ENCODE results near the gene LSM4. TPM values are rescaled to one million over a fixed set of nuclear protein-coding genes. Genes with fewer than 3 reads are reported as not detected.
A peak's percentile ranks its signal among the peaks of the same experiment; 100 is the strongest.

Gene LSM4
- total RNA-seq, 1 donor from 2014 or later, result 73.0 TPM

- no peaks in the 10 kb centered on the region for H3K36me3 Mint-ChIP-seq (ENCODE audit: low read depth)
- DNase-seq (ENCODE audit: low spot score), result no peak
- H3K9me3 Mint-ChIP-seq (ENCODE audit: low read depth), result no peaks in the 10 kb centered on the region
- TF ChIP-seq CTCF (IDR thresholded peaks at IDR 0.05), result no peak
- H3K27ac Mint-ChIP-seq (ENCODE audit: unreplicated experiment), result no peak overlapping the region
- H3K27me3 Mint-ChIP-seq (ENCODE audit: low read depth), result no peaks in the 10 kb centered on the region
- peaks cover 35% of the 10 kb centered on the region for H3K4me1 Mint-ChIP-seq (ENCODE audit: low read depth)
- no peak overlapping the region for H3K4me3 Mint-ChIP-seq (ENCODE audit: unreplicated experiment)
Observed at GRCh38 chr19:18308948-18309325, 13.9 kb downstream of the LSM4 start.

GRCh38 chr19:18308051-18308947 lies 14.6 kb downstream of the LSM4 start:
- no peaks in the 10 kb centered on the region for H3K27me3 Mint-ChIP-seq (ENCODE audit: low read depth)
- H3K4me3 Mint-ChIP-seq (ENCODE audit: unreplicated experiment), result no peak overlapping the region
- no peak overlapping the region for H3K27ac Mint-ChIP-seq (ENCODE audit: unreplicated experiment)
- H3K36me3 Mint-ChIP-seq (ENCODE audit: low read depth), result no peaks in the 10 kb centered on the region
- H3K4me1 Mint-ChIP-seq (ENCODE audit: low read depth), result peaks cover 41% of the 10 kb centered on the region
- H3K9me3 Mint-ChIP-seq (ENCODE audit: low read depth), result no peaks in the 10 kb centered on the region
- no peak for DNase-seq (ENCODE audit: low spot score)
- no peak for TF ChIP-seq CTCF (IDR thresholded peaks at IDR 0.05)

- no peak overlapping the region for H3K4me3 Mint-ChIP-seq (ENCODE audit: unreplicated experiment)
- H3K27me3 Mint-ChIP-seq (ENCODE audit: low read depth), result no peaks in the 10 kb centered on the region
- H3K27ac Mint-ChIP-seq (ENCODE audit: unreplicated experiment), result peak overlapping the region; percentile 68
- no peak for TF ChIP-seq CTCF (IDR thresholded peaks at IDR 0.05)
- H3K9me3 Mint-ChIP-seq (ENCODE audit: low read depth), result no peaks in the 10 kb centered on the region
- H3K36me3 Mint-ChIP-seq (ENCODE audit: low read depth), result no peaks in the 10 kb centered on the region
- H3K4me1 Mint-ChIP-seq (ENCODE audit: low read depth), result peaks cover 43% of the 10 kb centered on the region
- no peak for DNase-seq (ENCODE audit: low spot score)
Observed at GRCh38 chr19:18307271-18307681, 15.6 kb downstream of the LSM4 start.

DNA sequence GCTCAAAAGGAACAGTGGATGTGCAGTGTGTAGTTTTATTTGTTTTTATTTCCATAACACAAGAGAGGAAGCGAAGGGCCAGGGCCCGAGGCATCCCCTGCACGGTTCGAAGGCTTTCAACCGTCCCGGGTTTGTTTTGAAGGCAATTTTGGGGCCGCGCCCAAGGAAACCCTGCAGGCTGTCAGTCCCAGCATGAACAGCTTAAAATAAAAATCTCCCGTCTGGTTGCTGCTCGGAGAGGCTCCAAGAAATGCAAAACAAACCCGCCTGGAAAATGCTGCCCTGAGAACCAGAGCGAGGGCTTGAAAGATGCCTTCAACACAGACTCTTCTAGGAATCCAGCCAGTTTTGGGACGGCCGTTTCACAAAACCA lies 16.0 kb downstream of the LSM4 start:
- peaks cover 43% of the 10 kb centered on the region for H3K4me1 Mint-ChIP-seq (ENCODE audit: low read depth)
- H3K9me3 Mint-ChIP-seq (ENCODE audit: low read depth), result no peaks in the 10 kb centered on the region
- no peaks in the 10 kb centered on the region for H3K36me3 Mint-ChIP-seq (ENCODE audit: low read depth)
- no peak for TF ChIP-seq CTCF (IDR thresholded peaks at IDR 0.05)
- H3K27ac Mint-ChIP-seq (ENCODE audit: unreplicated experiment), result peak overlapping the region; percentile 68
- DNase-seq (ENCODE audit: low spot score), result no peak
- H3K27me3 Mint-ChIP-seq (ENCODE audit: low read depth), result no peaks in the 10 kb centered on the region
- H3K4me3 Mint-ChIP-seq (ENCODE audit: unreplicated experiment), result no peak overlapping the region

GRCh38 chr19:18306209-18306887 lies 16.5 kb downstream of the LSM4 start:
- H3K4me3 Mint-ChIP-seq (ENCODE audit: unreplicated experiment), result no peak overlapping the region
- H3K27ac Mint-ChIP-seq (ENCODE audit: unreplicated experiment), result peak overlapping the region; percentile 68
- no peak for DNase-seq (ENCODE audit: low spot score)

More at GRCh38 chr19:18306209-18306887, 16.5 kb downstream of the LSM4 start:
- Mint-ChIP-seq H3K9me3 (ENCODE audit: low read depth) (no peaks in the 10 kb centered on the region), H3K4me1 (ENCODE audit: low read depth) (peaks cover 47% of the 10 kb centered on the region), H3K36me3 (ENCODE audit: low read depth) (no peaks in the 10 kb centered on the region), H3K27me3 (ENCODE audit: low read depth) (no peaks in the 10 kb centered on the region)
- TF ChIP-seq CTCF (IDR thresholded peaks at IDR 0.05), result no peak
